Loucy (cell line): ENCODE results near the gene RC3H1.

Experiments used
- EZH2phosphoT487 ChIP-seq: fragments of 200-600 bp; IDR thresholded peaks from 2 replicates; pipeline ENCODE4 v1.6.1; 2018; ENCODE audit warnings: antibody characterized with exemption, mild to moderate bottlenecking, moderate library complexity, borderline replicate concordance
- TF ChIP-seq, protein P1 (sequence below): fragments of 200-600 bp; sonication (generic); conservative IDR thresholded peaks from 2 replicates; pipeline ENCODE4 v1.5.1; 2014; ENCODE audit warnings: mild to moderate bottlenecking, antibody characterized with exemption, low read length

DNA sequence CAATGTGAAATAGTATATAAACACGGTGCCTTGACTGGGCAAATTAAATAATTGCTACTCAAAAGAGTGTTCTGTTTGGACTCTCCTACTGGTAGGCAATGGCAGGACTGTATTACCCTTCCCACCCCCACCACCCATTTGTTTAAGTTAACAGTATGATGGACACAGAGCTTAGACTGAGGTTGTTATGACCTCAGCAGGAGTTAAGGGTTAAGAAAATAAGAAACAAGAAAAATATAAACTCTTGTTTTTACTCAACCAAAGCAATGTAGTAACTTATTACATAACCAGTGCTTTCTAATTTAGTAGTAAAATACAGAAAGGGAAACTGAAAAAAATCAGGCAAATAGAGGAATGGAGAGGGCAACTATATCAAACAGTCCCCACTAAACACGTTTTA lies 85.1 kb downstream of the RC3H1 start:
- TF ChIP-seq, protein P1, sequence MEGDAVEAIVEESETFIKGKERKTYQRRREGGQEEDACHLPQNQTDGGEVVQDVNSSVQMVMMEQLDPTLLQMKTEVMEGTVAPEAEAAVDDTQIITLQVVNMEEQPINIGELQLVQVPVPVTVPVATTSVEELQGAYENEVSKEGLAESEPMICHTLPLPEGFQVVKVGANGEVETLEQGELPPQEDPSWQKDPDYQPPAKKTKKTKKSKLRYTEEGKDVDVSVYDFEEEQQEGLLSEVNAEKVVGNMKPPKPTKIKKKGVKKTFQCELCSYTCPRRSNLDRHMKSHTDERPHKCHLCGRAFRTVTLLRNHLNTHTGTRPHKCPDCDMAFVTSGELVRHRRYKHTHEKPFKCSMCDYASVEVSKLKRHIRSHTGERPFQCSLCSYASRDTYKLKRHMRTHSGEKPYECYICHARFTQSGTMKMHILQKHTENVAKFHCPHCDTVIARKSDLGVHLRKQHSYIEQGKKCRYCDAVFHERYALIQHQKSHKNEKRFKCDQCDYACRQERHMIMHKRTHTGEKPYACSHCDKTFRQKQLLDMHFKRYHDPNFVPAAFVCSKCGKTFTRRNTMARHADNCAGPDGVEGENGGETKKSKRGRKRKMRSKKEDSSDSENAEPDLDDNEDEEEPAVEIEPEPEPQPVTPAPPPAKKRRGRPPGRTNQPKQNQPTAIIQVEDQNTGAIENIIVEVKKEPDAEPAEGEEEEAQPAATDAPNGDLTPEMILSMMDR: no peak
- no peak for TF ChIP-seq EZH2phosphoT487
